ENCODE measurements around the gene KCNH1.

DNA sequence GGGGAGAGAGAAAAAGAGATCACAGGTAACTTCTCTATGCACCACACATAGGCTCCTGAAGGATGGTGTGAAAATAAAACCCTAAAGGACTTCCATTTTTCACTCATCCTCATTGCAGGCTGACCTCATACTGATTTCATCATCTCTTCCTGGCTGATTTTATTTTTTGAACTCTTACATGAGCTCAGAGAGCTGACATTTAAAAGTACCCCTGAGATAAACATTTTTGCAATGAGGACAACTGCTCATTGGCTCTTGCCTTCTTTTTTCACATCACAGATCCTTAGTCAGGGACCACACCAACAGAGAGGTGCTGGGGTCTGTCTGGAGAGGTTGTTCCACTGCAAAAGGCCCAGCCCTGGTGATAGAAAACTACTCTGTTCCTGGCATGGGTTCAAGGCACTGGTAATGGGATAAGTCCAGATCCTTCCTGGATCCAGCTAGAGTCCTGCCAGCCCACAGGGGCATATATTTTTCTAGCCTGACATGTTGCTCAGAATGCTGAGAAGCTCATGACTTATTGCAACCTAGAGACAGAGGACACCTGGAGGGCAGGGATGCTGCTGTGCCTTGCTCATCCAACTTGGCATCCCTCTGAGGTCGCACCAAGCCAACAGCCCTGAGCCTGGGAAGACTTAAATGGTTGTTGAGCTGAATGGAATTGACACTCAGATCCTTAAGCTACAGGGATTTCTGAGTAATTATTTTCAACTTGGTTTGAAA is 445.3 kb downstream of the KCNH1 start:
- TF ChIP-seq, protein P1, sequence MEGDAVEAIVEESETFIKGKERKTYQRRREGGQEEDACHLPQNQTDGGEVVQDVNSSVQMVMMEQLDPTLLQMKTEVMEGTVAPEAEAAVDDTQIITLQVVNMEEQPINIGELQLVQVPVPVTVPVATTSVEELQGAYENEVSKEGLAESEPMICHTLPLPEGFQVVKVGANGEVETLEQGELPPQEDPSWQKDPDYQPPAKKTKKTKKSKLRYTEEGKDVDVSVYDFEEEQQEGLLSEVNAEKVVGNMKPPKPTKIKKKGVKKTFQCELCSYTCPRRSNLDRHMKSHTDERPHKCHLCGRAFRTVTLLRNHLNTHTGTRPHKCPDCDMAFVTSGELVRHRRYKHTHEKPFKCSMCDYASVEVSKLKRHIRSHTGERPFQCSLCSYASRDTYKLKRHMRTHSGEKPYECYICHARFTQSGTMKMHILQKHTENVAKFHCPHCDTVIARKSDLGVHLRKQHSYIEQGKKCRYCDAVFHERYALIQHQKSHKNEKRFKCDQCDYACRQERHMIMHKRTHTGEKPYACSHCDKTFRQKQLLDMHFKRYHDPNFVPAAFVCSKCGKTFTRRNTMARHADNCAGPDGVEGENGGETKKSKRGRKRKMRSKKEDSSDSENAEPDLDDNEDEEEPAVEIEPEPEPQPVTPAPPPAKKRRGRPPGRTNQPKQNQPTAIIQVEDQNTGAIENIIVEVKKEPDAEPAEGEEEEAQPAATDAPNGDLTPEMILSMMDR (IDR thresholded peaks at IDR 0.05) = no peak
- no peak for TF ChIP-seq POLR2A (IDR thresholded peaks at IDR 0.05)

Data from testis (tissue), 2 donors.